Epidermal melanocyte (primary cell): ENCODE measurements around the gene JKAMP.
"Not testable (repeated sequence)": the region's sequence is repeated elsewhere in the genome, so short reads cannot be mapped to it uniquely, and the experiment has no call there.

ENCODE experiments used
- DNase-seq: peaks from one replicate; pipeline ENCODE4 v3.0.0; 2011; ENCODE audit warnings: low spot score; ENCODE audit not compliant: insufficient read length

Gene JKAMP

GRCh38 chr14:59483819-59484638 lies at the start of gene JKAMP, which contains the start of gene L3HYPDH:
Gene JKAMP (plus strand): TSS chr14:59484517. CDS start chr14:59484590, 73 bp downstream.
Gene L3HYPDH (minus strand): TSS chr14:59484408. CDS start chr14:59484316, 92 bp downstream.
- peak; percentile 71 for DNase-seq

- DNase-seq, result no peak
Measured at GRCh38 chr14:59435101-59435500, 49.2 kb upstream of the JKAMP start.

GRCh38 chr14:59435987-59436386 lies 48.3 kb upstream of the JKAMP start:
- no peak for DNase-seq

- no peak for DNase-seq
Measured at GRCh38 chr14:59438195-59438647, 46.1 kb upstream of the JKAMP start.

GRCh38 chr14:59439256-59439965 lies 44.9 kb upstream of the JKAMP start:
- no peak for DNase-seq

- DNase-seq, result not testable (repeated sequence)
Measured at GRCh38 chr14:59448673-59449072, 35.6 kb upstream of the JKAMP start.

- no peak for DNase-seq
Measured at GRCh38 chr14:59450716-59451115, 33.6 kb upstream of the JKAMP start.

- no peak for DNase-seq
Measured at GRCh38 chr14:59451849-59452248, 32.5 kb upstream of the JKAMP start.

GRCh38 chr14:59454139-59454538 lies 30.2 kb upstream of the JKAMP start:
- peak; percentile 68 for DNase-seq

GRCh38 chr14:59455411-59455810 lies 28.9 kb upstream of the JKAMP start:
- no peak for DNase-seq

- DNase-seq, result no peak
Measured at GRCh38 chr14:59458486-59458885, 25.8 kb upstream of the JKAMP start.

GRCh38 chr14:59460378-59460777 lies 23.9 kb upstream of the JKAMP start:
- no peak for DNase-seq

GRCh38 chr14:59461891-59462290 lies 22.4 kb upstream of the JKAMP start:
- DNase-seq, result no peak

- DNase-seq, result no peak
Measured at GRCh38 chr14:59463787-59464485, 20.4 kb upstream of the JKAMP start.

GRCh38 chr14:59464486-59465315 lies 19.6 kb upstream of the JKAMP start:
- no peak for DNase-seq

- no peak for DNase-seq
Measured at GRCh38 chr14:59465316-59466135, 18.8 kb upstream of the JKAMP start, which contains the start of gene GPR135. Gene GPR135 (minus strand): TSS chr14:59465380. CDS start chr14:59465226, 154 bp downstream.

- no peak for DNase-seq
Measured at GRCh38 chr14:59474172-59474571, 10.1 kb upstream of the JKAMP start.

GRCh38 chr14:59475709-59476108 lies 8.6 kb upstream of the JKAMP start:
- no peak for DNase-seq

- DNase-seq, result no peak
Measured at GRCh38 chr14:59478540-59478939, 5.8 kb upstream of the JKAMP start.

GRCh38 chr14:59480166-59480565 lies 4.2 kb upstream of the JKAMP start:
- DNase-seq, result no peak
